Measurements from ENCODE around the gene DIPK1B.
A peak's percentile ranks its signal among the peaks of the same experiment; 100 is the strongest.

DIPK1B gene

GRCh38 chr9:136673088-136673974 lies 39.0 kb upstream of the DIPK1B start:
- no peak for DNase-seq

GRCh38 chr9:136673975-136674785 lies 38.2 kb upstream of the DIPK1B start:
- DNase-seq, result no peak

- DNase-seq, result no peak
These were observed 37.5 kb upstream of the DIPK1B start for GRCh38 chr9:136674786-136675349.

- DNase-seq, result no peak
These were observed 36.7 kb upstream of the DIPK1B start for GRCh38 chr9:136675477-136676296.

- DNase-seq, result no peak
These were observed 36.0 kb upstream of the DIPK1B start for GRCh38 chr9:136676297-136676794.

- no peak for DNase-seq
These were observed 35.3 kb upstream of the DIPK1B start for GRCh38 chr9:136676920-136677686.

- no peak for DNase-seq
These were observed 34.3 kb upstream of the DIPK1B start for GRCh38 chr9:136678034-136678433.

GRCh38 chr9:136678624-136679023 lies 33.7 kb upstream of the DIPK1B start:
- DNase-seq, result no peak

- DNase-seq, result peak in 1 of 2 experiments; percentile 12
These were observed 32.9 kb upstream of the DIPK1B start for GRCh38 chr9:136679431-136679941.

- DNase-seq, result no peak
These were observed 31.3 kb upstream of the DIPK1B start for GRCh38 chr9:136681029-136681428.

GRCh38 chr9:136681945-136682699 lies 30.2 kb upstream of the DIPK1B start:
- DNase-seq, result no peak

GRCh38 chr9:136682710-136683109 lies 29.7 kb upstream of the DIPK1B start:
- DNase-seq, result no peak

GRCh38 chr9:136683173-136683745 lies 29.1 kb upstream of the DIPK1B start:
- DNase-seq, result no peak

GRCh38 chr9:136683755-136684154 lies 28.6 kb upstream of the DIPK1B start:
- DNase-seq, result no peak

- no peak for DNase-seq
These were observed 28.0 kb upstream of the DIPK1B start for GRCh38 chr9:136684339-136684738.

- DNase-seq, result no peak
These were observed 27.6 kb upstream of the DIPK1B start for GRCh38 chr9:136684799-136685198.

- DNase-seq, result no peak
These were observed 27.2 kb upstream of the DIPK1B start for GRCh38 chr9:136685216-136685615.

GRCh38 chr9:136685790-136686533 lies 26.4 kb upstream of the DIPK1B start:
- no peak for DNase-seq

GRCh38 chr9:136686534-136686793 lies 25.9 kb upstream of the DIPK1B start:
- no peak for DNase-seq

All from cerebellar nuclear complex (tissue), 1 donor.